Stimulated activated CD4-positive, alpha-beta T cell treated with anti-CD3 and anti-CD28 coated beads, TNF-alpha, amount 100 ng/mL, for 24 hours (primary cell): ENCODE data around the gene PCDHB14.
A peak's percentile ranks its signal among the peaks of the same experiment; 100 is the strongest.
"Not testable (repeated sequence)": the region's sequence is repeated elsewhere in the genome, so short reads cannot be mapped to it uniquely, and the experiment has no call there.

ENCODE experiments used
- DNase-seq, 3 experiments: peaks; one replicate each; pipeline ENCODE4 v3.0.0-alpha.2; 2020; ENCODE audit warnings: low read depth in 3 of 3

The PCDHB14 gene

GRCh38 chr5:141223112-141223783 lies at the start of gene PCDHB14:
Gene PCDHB14, plus strand, starts transcription at chr5:141223343. Its CDS starts 163 bp downstream, at chr5:141223506.
- no peak for DNase-seq

DNA sequence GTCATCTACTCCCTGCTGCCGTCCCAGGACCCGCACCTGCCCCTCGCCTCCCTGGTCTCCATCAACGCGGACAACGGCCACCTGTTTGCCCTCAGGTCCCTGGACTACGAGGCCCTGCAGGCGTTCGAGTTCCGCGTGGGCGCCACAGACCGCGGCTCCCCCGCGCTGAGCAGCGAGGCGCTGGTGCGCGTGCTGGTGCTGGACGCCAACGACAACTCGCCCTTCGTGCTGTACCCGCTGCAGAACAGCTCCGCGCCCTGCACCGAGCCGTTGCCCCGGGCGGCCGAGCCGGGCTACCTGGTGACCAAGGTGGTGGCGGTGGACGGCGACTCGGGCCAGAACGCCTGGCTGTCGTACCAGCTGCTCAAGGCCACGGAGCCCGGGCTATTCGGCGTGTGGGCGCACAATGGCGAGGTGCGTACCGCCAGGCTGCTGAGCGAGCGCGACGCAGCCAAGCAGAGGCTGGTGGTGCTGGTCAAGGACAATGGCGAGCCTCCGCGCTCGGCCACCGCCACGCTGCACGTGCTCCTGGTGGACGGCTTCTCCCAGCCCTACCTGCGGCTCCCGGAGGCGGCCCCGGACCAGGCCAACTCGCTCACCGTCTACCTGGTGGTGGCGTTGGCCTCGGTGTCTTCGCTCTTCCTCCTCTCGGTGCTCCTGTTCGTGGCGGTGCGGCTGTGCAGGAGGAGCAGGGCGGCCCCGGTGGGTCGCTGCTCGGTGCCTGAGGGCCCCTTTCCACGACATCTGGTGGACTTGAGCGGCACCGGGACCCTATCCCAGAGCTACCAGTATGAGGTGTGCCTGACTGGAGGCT lies 48.6 kb upstream of the PCDHB14 start:
- not testable (repeated sequence) for DNase-seq

DNA sequence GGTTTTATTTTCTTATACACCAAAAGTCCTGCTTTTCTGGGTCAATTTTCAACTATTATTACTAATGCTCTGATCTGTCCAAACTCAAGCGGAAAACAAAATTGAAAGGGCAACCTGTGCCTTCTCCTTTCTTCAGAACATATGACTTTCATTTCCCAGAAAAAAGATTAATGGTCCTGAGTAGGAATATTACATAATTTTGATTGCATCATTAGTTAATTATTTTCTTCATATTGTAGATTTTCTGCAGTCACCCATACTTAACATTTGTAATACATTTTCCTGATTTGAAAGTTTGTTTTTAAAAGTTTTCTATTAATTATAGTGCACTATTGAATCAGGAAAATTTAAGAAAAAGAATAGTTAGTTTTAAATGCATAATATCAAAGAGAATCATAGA lies 47.2 kb upstream of the PCDHB14 start:
- DNase-seq = no peak

DNA sequence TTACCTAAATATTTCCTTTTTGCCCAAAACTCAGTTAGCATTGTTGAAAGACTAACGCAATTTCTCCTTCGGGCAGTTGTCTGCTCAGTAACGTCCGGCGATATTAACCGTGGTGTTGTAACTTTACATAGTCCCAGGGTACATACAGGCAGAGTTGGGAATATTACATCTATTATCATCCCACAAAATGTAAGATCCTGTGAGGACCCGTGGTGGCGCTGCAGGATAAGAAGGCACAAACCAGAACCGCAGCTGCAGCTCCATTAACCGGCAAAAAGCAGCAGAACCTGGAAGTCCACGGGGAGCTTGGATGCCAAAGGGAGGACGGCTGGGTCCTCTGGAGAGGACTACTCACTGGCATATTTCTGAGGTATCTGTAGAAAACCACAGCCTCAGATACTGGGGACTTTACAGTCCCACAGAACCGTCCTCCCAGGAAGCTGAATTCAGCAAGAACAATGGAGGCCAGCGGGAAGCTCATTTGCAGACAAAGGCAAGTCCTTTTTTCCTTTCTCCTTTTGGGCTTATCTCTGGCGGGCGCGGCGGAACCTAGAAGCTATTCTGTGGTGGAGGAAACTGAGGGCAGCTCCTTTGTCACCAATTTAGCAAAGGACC lies 45.5 kb upstream of the PCDHB14 start, which contains the start of gene PCDHB8:
Gene PCDHB8 (plus strand): TSS at position 214 of the 615 bp plus-strand sequence. CDS start 245 bp downstream, at position 459.
- not testable (repeated sequence) for DNase-seq

DNA sequence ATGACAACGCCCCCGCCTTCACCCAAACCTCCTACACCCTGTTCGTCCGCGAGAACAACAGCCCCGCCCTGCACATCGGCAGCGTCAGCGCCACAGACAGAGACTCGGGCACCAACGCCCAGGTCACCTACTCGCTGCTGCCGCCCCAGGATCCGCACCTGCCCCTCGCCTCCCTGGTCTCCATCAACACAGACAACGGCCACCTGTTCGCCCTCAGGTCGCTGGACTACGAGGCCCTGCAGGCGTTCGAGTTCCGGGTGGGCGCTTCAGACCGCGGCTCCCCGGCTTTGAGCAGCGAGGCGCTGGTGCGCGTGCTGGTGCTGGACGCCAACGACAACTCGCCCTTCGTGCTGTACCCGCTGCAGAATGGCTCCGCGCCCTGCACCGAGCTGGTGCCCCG lies 43.8 kb upstream of the PCDHB14 start:
- DNase-seq = not testable (repeated sequence)

- DNase-seq = not testable (repeated sequence)
Measured at GRCh38 chr5:141179876-141180275, 43.3 kb upstream of the PCDHB14 start.

DNA sequence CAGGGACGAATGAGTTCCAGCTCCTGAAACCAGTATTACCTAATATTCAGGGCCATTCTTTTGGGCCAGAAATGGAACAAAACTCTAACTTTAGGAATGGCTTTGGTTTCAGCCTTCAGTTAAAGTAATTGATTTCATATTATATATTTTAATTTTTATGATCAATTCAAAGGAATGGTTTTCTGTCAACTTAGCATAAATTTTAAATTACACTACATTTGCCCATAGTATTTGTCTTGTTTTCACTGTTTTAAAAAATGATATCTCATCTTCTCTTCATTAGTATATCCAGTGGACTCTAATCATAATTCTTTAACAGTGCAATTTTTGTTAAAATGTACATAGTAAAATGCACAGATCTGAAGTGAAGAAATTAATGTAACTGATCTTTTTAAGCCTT lies 42.8 kb upstream of the PCDHB14 start:
- no peak for DNase-seq

DNA sequence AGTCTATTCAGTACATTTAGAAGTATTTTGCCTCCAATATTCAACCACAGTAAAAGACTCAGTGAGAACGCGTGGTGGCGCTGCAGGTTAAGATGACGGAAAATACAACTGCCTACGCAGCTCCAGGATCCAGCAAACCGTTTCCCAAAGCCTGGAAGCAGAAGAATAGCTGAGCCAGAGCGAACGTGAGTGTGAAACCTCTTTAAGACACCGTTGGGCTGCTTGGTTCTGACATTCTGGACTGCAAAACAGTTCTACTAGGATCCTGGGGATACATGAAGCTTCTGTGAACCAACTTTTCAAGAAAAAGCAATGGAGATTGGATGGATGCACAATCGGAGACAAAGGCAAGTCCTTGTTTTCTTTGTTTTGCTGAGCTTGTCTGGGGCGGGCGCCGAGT lies 40.9 kb upstream of the PCDHB14 start, which contains the start of gene PCDHB16:
Gene PCDHB16 (plus strand): TSS at position 140 of the 400 bp plus-strand sequence. CDS start 173 bp downstream, at position 313.
- no peak for DNase-seq

- DNase-seq = not testable (repeated sequence)
Measured at GRCh38 chr5:141184117-141184855, 38.9 kb upstream of the PCDHB14 start.

DNA sequence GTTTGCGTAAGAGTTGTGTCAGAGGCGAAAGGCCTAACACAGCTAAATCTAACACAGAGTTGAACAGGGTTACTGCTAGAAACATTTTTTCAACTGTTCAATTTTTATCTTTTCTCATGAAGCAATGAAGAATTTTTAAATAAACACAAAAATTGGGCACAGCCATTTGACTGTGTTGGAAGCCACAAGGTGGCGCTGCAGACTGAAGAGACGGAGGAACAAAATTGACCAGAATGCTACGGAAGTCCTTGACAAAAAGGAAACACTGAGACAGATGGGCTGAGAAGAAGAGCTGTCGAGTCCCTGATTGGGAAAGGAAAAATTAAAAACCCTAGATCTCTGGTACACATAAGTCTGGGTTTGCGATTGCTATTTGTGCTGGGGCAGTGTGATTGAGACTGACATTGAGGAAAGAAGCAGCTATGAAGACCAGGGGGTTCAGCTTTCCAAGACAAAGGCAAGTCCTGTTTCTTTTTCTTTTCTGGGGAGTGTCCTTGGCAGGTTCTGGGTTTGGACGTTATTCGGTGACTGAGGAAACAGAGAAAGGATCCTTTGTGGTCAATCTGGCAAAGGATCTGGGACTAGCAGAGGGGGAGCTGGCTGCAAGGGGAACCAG lies 36.1 kb upstream of the PCDHB14 start, which contains the start of gene PCDHB9:
Gene PCDHB9 (plus strand): TSS at position 265 of the 616 bp plus-strand sequence. CDS start 158 bp downstream, at position 423.
- DNase-seq = peak in 1 of 3 experiments; percentile 14

- DNase-seq = not testable (repeated sequence)
Measured at GRCh38 chr5:141188682-141189081, 34.5 kb upstream of the PCDHB14 start.

- DNase-seq = not testable (repeated sequence)
Measured at GRCh38 chr5:141189131-141189530, 34.0 kb upstream of the PCDHB14 start.

GRCh38 chr5:141192110-141192725 lies 30.9 kb upstream of the PCDHB14 start, which contains the start of gene PCDHB10:
Gene PCDHB10, plus strand, starts transcription at chr5:141192353. Its CDS starts 200 bp downstream, at chr5:141192553.
- DNase-seq = peak in 1 of 3 experiments; percentile 21

DNA sequence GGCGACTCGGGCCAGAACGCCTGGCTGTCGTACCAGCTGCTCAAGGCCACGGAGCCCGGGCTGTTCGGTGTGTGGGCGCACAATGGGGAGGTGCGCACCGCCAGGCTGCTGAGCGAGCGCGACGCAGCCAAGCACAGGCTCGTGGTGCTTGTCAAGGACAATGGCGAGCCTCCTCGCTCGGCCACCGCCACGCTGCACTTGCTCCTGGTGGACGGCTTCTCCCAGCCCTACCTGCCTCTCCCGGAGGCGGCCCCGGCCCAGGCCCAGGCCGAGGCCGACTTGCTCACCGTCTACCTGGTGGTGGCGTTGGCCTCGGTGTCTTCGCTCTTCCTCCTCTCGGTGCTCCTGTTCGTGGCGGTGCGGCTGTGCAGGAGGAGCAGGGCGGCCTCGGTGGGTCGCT lies 28.8 kb upstream of the PCDHB14 start:
- not testable (repeated sequence) for DNase-seq

DNA sequence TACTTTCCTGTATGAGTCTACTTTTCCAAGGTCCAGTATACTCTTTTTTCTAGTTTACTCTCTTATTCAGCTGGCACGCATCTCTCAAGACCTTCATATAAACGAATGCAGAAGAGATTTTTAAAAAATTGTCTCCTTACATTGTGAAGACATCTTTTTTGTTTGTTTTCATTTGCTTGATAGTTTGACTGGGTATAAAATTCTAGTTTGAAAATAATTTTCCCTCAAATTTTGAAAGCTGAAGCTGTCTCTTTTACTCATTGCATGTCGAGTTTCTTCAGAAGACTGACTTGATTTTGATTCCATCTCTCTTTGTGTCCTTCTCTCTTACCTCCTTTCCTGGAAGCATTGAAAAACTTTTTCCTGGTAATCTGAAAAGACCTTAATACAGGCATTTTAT lies 26.8 kb upstream of the PCDHB14 start:
- no peak for DNase-seq

DNA sequence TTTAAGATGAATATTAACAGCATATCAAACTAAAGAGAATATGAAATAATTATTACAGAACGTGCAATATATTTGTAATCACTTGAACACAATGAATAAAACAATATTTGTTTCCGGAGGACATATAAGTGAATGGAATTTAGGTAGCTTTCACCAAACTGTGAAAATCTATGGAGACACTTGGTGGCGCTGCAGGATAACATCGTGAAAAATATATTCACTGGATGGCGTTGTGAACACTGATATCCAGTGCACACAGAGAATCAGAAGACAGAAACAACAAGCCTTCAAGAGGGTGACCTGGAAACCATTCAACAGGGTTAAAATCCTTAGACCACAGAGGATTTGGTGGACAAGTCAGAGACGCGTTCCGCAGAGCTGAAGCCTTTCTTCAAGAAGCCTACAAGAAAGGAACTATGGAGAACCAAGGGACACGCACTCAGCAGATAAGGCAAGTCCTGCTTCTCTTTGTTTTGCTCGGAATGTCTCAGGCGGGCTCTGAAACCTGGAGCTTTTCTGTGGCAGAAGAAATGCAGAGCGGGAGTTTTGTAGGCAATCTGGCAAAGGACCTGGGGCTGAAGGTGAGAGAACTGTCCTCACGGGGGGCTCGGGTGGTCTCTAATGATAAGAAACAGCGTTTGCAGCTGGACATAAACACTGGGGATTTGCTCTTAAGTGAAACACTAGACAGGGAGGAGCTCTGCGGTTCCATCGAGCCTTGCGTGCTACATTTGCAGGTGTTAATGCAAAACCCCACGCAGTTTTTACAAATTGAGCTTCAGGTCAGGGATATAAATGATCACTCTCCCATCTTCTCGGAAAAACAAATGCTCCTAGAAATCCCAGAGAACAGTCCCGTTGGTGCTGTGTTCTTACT lies 23.5 kb upstream of the PCDHB14 start, which contains the start of gene PCDHB11:
Gene PCDHB11 (plus strand): TSS at position 269 of the 877 bp plus-strand sequence. CDS start 148 bp downstream, at position 417.
- no peak for DNase-seq

GRCh38 chr5:141201126-141201525 lies 22.0 kb upstream of the PCDHB14 start:
- not testable (repeated sequence) for DNase-seq

DNA sequence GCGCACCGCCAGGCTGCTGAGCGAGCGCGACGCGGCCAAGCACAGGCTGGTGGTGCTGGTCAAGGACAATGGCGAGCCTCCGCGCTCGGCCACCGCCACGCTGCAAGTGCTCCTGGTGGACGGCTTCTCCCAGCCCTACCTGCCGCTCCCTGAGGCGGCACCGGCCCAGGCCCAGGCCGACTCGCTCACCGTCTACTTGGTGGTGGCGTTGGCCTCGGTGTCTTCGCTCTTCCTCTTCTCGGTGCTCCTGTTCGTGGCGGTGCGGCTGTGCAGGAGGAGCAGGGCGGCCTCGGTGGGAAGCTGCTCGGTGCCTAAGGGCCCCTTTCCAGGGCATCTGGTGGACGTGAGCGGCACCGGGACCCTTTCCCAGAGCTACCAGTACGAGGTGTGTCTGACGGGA lies 21.5 kb upstream of the PCDHB14 start:
- DNase-seq = not testable (repeated sequence)

DNA sequence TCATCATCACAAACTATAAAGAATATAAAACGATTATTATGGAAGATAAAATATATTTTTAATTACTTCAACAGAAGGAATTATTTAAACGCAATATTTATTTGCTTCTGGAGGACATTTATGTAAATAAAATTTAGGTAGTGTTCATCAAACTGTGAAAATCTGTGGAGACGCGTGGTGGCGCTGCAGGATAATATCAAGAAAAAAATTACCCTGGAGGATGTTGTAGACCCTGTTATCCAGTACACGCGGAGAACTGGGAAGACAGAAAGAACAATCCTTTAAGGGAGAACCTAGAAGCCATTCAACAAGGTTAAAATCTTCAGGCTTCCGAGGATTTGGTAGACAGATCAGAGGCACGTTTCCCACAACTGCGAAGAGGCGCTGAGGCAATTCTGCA lies 14.7 kb upstream of the PCDHB14 start, which contains the start of gene PCDHB12:
Gene PCDHB12 (plus strand): TSS at position 242 of the 400 bp plus-strand sequence. CDS start 189 bp downstream, outside the sequence.
- DNase-seq = no peak
